Esophagus squamous epithelium (tissue), 4 donors: ENCODE measurements around the gene ZNF567.

Source experiments
- POLR2A ChIP-seq, 4 donors: fragments of 450-650 bp; IDR thresholded peaks; one replicate each; pipeline ENCODE4 v1.6.1; 2017; ENCODE audit warnings: antibody characterized with exemption in 4 of 4, mild to moderate bottlenecking in 4 of 4, moderate library complexity in 3 of 4
- TF ChIP-seq, protein P1 (sequence below), 6 experiments: fragments of 450-650 bp in 4 of 6; fragments of 200-600 bp in 2 of 6; sonication (generic) in 2 of 6; IDR thresholded peaks; one replicate each; pipeline ENCODE4 v1.5.1; 2016 to 2019; ENCODE audit warnings: antibody characterized with exemption in 6 of 6, mild to moderate bottlenecking in 4 of 6, moderate library complexity in 4 of 6

- TF ChIP-seq, protein P1, sequence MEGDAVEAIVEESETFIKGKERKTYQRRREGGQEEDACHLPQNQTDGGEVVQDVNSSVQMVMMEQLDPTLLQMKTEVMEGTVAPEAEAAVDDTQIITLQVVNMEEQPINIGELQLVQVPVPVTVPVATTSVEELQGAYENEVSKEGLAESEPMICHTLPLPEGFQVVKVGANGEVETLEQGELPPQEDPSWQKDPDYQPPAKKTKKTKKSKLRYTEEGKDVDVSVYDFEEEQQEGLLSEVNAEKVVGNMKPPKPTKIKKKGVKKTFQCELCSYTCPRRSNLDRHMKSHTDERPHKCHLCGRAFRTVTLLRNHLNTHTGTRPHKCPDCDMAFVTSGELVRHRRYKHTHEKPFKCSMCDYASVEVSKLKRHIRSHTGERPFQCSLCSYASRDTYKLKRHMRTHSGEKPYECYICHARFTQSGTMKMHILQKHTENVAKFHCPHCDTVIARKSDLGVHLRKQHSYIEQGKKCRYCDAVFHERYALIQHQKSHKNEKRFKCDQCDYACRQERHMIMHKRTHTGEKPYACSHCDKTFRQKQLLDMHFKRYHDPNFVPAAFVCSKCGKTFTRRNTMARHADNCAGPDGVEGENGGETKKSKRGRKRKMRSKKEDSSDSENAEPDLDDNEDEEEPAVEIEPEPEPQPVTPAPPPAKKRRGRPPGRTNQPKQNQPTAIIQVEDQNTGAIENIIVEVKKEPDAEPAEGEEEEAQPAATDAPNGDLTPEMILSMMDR (IDR thresholded peaks at IDR 0.05), result no peak
- TF ChIP-seq POLR2A (IDR thresholded peaks at IDR 0.05), result no peak
These were observed 60.3 kb downstream of the ZNF567 start for GRCh38 chr19:36747750-36748149.
